Astrocyte of the spinal cord (primary cell): ENCODE results near the gene NAA20.

Experiments used
- DNase-seq: peaks from one replicate; pipeline ENCODE4 v3.0.0; 2011; ENCODE audit warnings: low read depth, low spot score
- H3K4me3 ChIP-seq: 2 replicates; pipeline ENCODE4 v1.5.1; 2011; ENCODE audit warnings: low read depth, mild to moderate bottlenecking, low read length, moderate library complexity
- in situ Hi-C: cut with HindIII; loops from 2 replicates; pipeline ENCODE4 v1.10.0; 2017; ENCODE audit warnings: low sequenced_read_pairs
- TF ChIP-seq, protein P1 (sequence below): IDR thresholded peaks from 2 replicates; pipeline ENCODE4 v1.5.1; 2012; ENCODE audit warnings: low read depth, mild to moderate bottlenecking, low read length, inconsistent platforms

NAA20 gene

DNA sequence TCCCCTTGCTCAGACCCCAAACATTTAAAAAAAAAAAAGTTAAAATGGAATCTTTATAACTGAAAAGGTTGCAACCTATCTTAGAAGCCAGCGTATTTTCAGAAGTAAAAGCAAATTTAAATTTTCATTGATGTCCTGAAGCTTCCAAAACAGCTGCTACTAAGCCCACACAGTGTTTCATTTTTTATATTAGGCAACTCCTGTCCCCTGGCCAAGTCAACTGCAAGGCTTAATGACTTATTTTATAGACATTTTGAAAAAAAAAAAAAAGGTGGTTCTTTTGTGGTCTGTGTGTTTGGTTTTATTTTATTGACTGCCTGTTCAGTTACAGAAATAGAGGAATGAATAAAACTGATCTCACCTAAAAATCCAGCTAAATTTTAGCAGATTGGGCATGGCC, 48.2 kb downstream of the NAA20 start:
- TF ChIP-seq, protein P1, sequence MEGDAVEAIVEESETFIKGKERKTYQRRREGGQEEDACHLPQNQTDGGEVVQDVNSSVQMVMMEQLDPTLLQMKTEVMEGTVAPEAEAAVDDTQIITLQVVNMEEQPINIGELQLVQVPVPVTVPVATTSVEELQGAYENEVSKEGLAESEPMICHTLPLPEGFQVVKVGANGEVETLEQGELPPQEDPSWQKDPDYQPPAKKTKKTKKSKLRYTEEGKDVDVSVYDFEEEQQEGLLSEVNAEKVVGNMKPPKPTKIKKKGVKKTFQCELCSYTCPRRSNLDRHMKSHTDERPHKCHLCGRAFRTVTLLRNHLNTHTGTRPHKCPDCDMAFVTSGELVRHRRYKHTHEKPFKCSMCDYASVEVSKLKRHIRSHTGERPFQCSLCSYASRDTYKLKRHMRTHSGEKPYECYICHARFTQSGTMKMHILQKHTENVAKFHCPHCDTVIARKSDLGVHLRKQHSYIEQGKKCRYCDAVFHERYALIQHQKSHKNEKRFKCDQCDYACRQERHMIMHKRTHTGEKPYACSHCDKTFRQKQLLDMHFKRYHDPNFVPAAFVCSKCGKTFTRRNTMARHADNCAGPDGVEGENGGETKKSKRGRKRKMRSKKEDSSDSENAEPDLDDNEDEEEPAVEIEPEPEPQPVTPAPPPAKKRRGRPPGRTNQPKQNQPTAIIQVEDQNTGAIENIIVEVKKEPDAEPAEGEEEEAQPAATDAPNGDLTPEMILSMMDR, result no peak
- in situ Hi-C loops, result no loop called here
- H3K4me3 ChIP-seq, result no peak overlapping the region
- DNase-seq, result no peak

DNA sequence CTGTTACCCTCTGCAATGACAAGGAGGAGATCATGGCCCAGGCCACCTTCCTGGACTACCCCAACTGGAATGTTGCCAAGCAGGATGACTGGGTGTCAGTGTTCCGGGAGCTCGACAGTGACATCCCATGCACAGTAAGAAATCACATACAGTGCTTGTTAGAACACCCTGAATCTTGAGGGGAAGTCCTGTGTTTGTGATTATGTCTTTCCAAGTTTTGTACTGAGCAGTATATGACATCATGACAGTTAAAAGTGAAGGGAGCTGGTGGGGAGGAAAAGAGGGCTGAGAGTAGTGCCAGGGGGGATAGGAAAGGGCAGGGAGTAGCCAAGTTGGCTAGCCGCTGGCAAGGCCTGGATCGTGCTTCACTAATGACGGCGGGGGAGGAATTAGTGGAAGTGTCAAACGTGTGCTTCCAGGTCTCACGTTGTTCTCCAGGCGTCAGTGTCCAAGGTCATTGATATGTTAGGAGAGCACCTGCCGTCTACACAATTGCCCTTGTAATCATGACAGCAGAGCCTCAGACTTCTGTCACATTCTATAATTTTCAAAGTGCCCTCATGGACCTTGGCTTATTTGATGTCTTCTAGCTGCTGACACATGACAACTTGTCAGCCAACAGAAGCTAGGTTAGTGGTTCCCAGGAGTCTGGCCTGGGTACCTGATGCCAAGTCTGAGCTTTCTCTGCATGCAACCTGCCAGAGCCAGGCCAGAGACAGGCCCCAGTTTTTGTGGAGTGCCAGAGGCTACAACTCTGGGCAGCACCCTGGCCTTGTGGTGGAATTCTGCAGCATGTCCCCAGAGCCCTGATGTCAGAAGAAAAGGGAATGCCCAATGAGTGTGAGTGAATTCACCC, 53.9 kb downstream of the NAA20 start:
- TF ChIP-seq, protein P1, result no peak
- in situ Hi-C loops, result no loop called here
- DNase-seq, result no peak
- H3K4me3 ChIP-seq, result no peak overlapping the region

DNA sequence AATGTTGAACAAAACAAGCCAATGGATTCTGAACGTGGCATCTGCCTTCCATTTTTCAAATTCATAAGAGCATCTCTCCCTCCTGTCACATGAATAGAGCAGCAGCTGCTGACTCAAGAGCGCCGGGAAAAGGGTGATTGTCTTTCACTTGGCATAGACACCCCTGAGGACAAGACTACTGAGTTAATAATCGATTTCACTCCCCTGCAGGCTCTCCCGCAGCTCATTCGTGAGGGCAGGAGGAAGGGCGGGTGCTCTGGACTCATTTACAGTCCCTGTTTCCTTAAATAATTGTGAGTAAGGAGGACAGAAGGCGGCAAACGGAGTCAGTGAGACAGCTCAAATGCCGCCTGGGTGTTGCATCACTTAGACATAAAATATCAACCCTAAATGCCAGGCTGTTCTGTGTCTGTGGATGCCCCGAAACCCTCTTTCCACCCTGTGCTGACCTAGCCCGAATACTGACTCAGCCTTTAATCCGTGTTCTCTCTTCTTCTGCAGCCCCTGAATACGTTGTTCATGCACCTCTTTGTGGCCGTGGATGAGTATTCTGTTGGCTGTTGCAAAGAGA, 56.7 kb downstream of the NAA20 start:
- DNase-seq, result no peak
- no peak overlapping the region for H3K4me3 ChIP-seq
- TF ChIP-seq, protein P1, result no peak
- in situ Hi-C loops, result no loop called here

DNA sequence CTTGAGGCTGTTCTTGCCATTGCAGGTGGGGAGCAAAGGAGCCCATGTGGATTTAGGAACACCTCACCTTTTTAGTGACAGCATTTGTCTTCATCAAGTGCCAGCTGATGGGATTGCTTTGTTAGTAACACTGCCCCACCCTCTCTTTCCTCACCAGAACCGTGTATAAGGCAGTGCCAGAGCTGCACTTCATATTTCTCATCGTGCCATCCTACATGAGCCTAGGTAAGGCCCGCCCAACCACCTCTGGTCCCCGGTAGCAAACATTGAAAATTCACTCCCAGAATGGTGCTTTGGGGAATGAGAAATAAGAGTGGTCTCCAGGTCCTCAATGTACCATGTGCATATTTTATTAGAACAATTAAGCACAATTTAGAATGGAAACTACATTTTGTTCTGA, 57.9 kb downstream of the NAA20 start:
- H3K4me3 ChIP-seq, result no peak overlapping the region
- no peak for DNase-seq
- TF ChIP-seq, protein P1, result no peak
- in situ Hi-C loops, result no loop called here

DNA sequence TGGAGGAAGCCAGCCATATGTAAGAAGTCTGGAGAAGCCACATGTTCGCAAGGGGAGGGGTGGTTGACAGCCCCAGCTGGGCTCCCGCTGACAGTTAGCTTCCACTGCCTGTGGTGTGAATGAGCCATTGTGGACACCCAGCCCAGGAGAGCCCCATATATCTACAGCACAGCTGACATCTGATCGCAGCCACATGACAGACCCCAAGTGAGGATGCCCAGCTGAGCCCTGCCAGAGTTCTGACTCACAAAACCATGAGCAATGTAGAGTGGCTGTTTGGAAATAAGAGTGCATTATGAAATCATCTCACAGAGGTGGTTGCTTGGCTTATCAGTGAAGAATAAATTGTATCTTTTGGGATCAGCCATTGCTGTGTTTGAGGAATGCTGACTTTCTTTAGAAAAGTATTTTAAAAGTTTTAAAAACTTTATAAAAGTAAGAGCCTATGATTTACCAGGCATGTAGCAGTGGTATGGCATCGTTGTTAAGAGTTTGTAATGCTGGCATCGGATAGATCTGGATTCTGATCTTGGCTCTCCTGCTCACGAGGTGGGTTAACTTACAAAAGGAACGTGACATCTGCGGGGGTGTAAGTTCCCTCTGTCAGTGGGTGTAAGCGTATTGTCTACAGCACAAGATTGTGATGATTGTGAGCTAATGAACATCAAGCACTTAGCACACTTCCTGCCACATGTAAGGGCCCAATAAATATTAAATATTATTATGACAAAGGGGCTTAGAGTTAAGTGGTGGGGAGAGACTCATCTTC, 59.3 kb downstream of the NAA20 start:
- peak; percentile 72 for DNase-seq
- in situ Hi-C loops, result no loop called here
- TF ChIP-seq, protein P1, result no peak
- H3K4me3 ChIP-seq, result no peak overlapping the region

DNA sequence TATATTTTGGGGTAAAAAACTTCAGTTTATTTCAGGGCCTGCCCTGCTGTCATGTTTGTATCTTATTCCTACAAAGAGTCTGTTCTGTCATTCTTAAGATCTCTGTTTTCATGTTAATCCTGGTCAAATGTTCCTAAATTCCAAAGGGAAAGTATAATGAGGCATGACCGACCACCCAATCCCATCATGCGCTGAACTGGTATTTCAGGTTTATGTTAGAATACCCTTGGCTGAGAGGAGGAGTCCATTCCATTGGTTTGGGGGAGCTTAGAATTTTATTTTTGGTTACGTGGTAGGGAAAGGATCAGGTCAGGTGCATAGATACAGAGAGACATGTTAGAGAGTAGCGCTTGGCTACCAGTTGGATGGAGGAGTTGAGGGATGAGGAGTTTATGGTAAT, 60.9 kb downstream of the NAA20 start:
- in situ Hi-C loops, result no loop called here
- TF ChIP-seq, protein P1, result no peak
- DNase-seq, result no peak
- no peak overlapping the region for H3K4me3 ChIP-seq
